SK-N-MC (cell line): ENCODE results near the gene BICDL2.

ENCODE experiments used
- DNase-seq: peaks from one replicate; pipeline ENCODE4 v3.0.0-alpha.2; 2011; ENCODE audit warnings: low read depth, low spot score
- H3K27ac ChIP-seq: fragments of 200-600 bp; sonication (generic); 2 replicates; pipeline ENCODE4 v1.5.1; 2016; ENCODE audit warnings: mixed run types
- H3K36me3 ChIP-seq: fragments of 200-600 bp; sonication (generic); 2 replicates; pipeline ENCODE4 v1.6.1; 2017; ENCODE audit warnings: antibody characterized with exemption, low read length, mixed read lengths; ENCODE audit not compliant: insufficient read depth
- H3K4me3 ChIP-seq: fragments of 200-600 bp; sonication (generic); 2 replicates; pipeline ENCODE4 v1.5.1; 2016
- H3K9ac ChIP-seq: fragments of 200-600 bp; sonication (generic); 2 replicates; pipeline ENCODE4 v1.8.0; 2017; ENCODE audit warnings: mixed run types, mixed read lengths; ENCODE audit not compliant: insufficient read length
- H3K9me3 ChIP-seq: fragments of 200-600 bp; sonication (generic); 2 replicates; pipeline ENCODE4 v1.6.1; 2017; ENCODE audit warnings: low read depth, mild to moderate bottlenecking, antibody characterized with exemption, low read length, moderate library complexity, mixed read lengths
- EZH2 ChIP-seq: fragments of 200-600 bp; sonication (generic); IDR thresholded peaks from one replicate; pipeline ENCODE4 v1.6.1; 2017; ENCODE audit warnings: antibody characterized with exemption
- FOXP2 ChIP-seq: optimal IDR thresholded peaks from 2 replicates; pipeline ENCODE3; 2011; ENCODE audit warnings: mild to moderate bottlenecking, moderate library complexity; ENCODE audit not compliant: insufficient read depth; ENCODE audit errors: extremely low read length, control extremely low read depth
- POLR2AphosphoS5 ChIP-seq: IDR thresholded peaks from 2 replicates; pipeline ENCODE4 v1.6.1; 2012; ENCODE audit warnings: mild to moderate bottlenecking, low read depth, low read length, borderline replicate concordance

Gene BICDL2

GRCh38 chr16:3001316-3001715 is 35.4 kb downstream of the BICDL2 start:
- Histone ChIP-seq H3K4me3 (no peak overlapping the region), H3K9ac (no peak overlapping the region), H3K27ac (no peak overlapping the region), H3K36me3 (no peaks in the 10 kb centered on the region), H3K9me3 (no peaks in the 10 kb centered on the region)
- TF ChIP-seq FOXP2, result no peak
- no peak for TF ChIP-seq POLR2AphosphoS5
- no peak for TF ChIP-seq EZH2
- DNase-seq, result no peak

- no peak overlapping the region for H3K27ac ChIP-seq
- no peak overlapping the region for H3K4me3 ChIP-seq
- DNase-seq, result no peak
- TF ChIP-seq EZH2, result no peak
- no peak for TF ChIP-seq FOXP2
- no peak for TF ChIP-seq POLR2AphosphoS5
- H3K9ac ChIP-seq, result no peak overlapping the region
- no peaks in the 10 kb centered on the region for H3K9me3 ChIP-seq
- H3K36me3 ChIP-seq, result no peaks in the 10 kb centered on the region
These were observed 36.2 kb downstream of the BICDL2 start for GRCh38 chr16:3000540-3000939.

- DNase-seq, result no peak
- Histone ChIP-seq H3K9me3 (no peaks in the 10 kb centered on the region), H3K36me3 (no peaks in the 10 kb centered on the region), H3K4me3 (no peak overlapping the region), H3K27ac (no peak overlapping the region), H3K9ac (no peak overlapping the region)
- TF ChIP-seq FOXP2 (no peak), EZH2 (no peak), POLR2AphosphoS5 (no peak)
These were observed 36.8 kb downstream of the BICDL2 start for GRCh38 chr16:2999929-3000328.

GRCh38 chr16:2996298-2996697 is 40.4 kb downstream of the BICDL2 start:
- no peaks in the 10 kb centered on the region for H3K9me3 ChIP-seq
- no peak overlapping the region for H3K27ac ChIP-seq
- TF ChIP-seq POLR2AphosphoS5 (no peak), FOXP2 (no peak), EZH2 (no peak)
- no peak for DNase-seq
- H3K36me3 ChIP-seq, result no peaks in the 10 kb centered on the region
- no peak overlapping the region for H3K9ac ChIP-seq
- H3K4me3 ChIP-seq, result no peak overlapping the region

- no peaks in the 10 kb centered on the region for H3K36me3 ChIP-seq
- no peaks in the 10 kb centered on the region for H3K9me3 ChIP-seq
- TF ChIP-seq POLR2AphosphoS5 (no peak), FOXP2 (no peak), EZH2 (no peak)
- no peak for DNase-seq
- no peak overlapping the region for H3K9ac ChIP-seq
- no peak overlapping the region for H3K4me3 ChIP-seq
- H3K27ac ChIP-seq, result no peak overlapping the region
These were observed 44.2 kb downstream of the BICDL2 start for GRCh38 chr16:2992383-2993081.

GRCh38 chr16:2991566-2992261 is 45.0 kb downstream of the BICDL2 start:
- Histone ChIP-seq H3K27ac (no peak overlapping the region), H3K4me3 (no peak overlapping the region), H3K9ac (no peak overlapping the region), H3K9me3 (no peaks in the 10 kb centered on the region), H3K36me3 (no peaks in the 10 kb centered on the region)
- no peak for DNase-seq
- TF ChIP-seq POLR2AphosphoS5 (no peak), FOXP2 (no peak), EZH2 (no peak)

GRCh38 chr16:2990891-2991290 is 45.9 kb downstream of the BICDL2 start:
- Histone ChIP-seq H3K9ac (no peak overlapping the region), H3K9me3 (no peaks in the 10 kb centered on the region), H3K36me3 (no peaks in the 10 kb centered on the region), H3K4me3 (no peak overlapping the region), H3K27ac (no peak overlapping the region)
- no peak for DNase-seq
- TF ChIP-seq FOXP2 (no peak), EZH2 (no peak), POLR2AphosphoS5 (no peak)

GRCh38 chr16:2988590-2989099 is 48.1 kb downstream of the BICDL2 start:
- Histone ChIP-seq H3K9ac (no peak overlapping the region), H3K36me3 (no peaks in the 10 kb centered on the region), H3K4me3 (no peak overlapping the region), H3K27ac (no peak overlapping the region), H3K9me3 (no peaks in the 10 kb centered on the region)
- TF ChIP-seq EZH2 (no peak), POLR2AphosphoS5 (no peak), FOXP2 (no peak)
- no peak for DNase-seq

GRCh38 chr16:2987833-2988232 is 48.9 kb downstream of the BICDL2 start:
- Histone ChIP-seq H3K4me3 (no peak overlapping the region), H3K9me3 (no peaks in the 10 kb centered on the region), H3K36me3 (no peaks in the 10 kb centered on the region), H3K9ac (no peak overlapping the region), H3K27ac (no peak overlapping the region)
- no peak for DNase-seq
- no peak for TF ChIP-seq FOXP2
- TF ChIP-seq POLR2AphosphoS5, result no peak
- no peak for TF ChIP-seq EZH2
